Smooth muscle cell (in vitro differentiated cells): Measurements from ENCODE around the gene LGSN. TPM values are rescaled to one million over a fixed set of nuclear protein-coding genes. Genes with fewer than 3 reads are reported as not detected.

ENCODE experiments used
- DNase-seq: peaks from one replicate; lab custom pipeline; 2025; ENCODE audit not compliant: unreplicated experiment; lab: John Stamatoyannopoulos, UW
- H2AFZ ChIP-seq: fragments of 200-600 bp; sonication (generic); 2 replicates; pipeline ENCODE4 v1.6.0; 2016; ENCODE audit warnings: antibody characterized with exemption, low read depth, mild to moderate bottlenecking
- H3F3A ChIP-seq: fragments of 200-600 bp; sonication (generic); 2 replicates; pipeline ENCODE4 v1.6.0; 2017; ENCODE audit warnings: antibody characterized with exemption, low read depth
- H3K27ac ChIP-seq: fragments of 200-600 bp; sonication (generic); 2 replicates; pipeline ENCODE4 v1.5.1; 2016; ENCODE audit warnings: low read depth, mild to moderate bottlenecking
- H3K27me3 ChIP-seq: fragments of 200-600 bp; sonication (generic); 2 replicates; pipeline ENCODE4 v1.6.1; 2016; ENCODE audit warnings: low read depth, mild to moderate bottlenecking
- H3K36me3 ChIP-seq: fragments of 200-600 bp; sonication (generic); 2 replicates; pipeline ENCODE4 v1.5.1; 2016; ENCODE audit warnings: low read depth
- H3K4me1 ChIP-seq: fragments of 200-600 bp; sonication (generic); 2 replicates; pipeline ENCODE4 v1.5.1; 2016; ENCODE audit warnings: low read depth
- H3K4me2 ChIP-seq: fragments of 200-600 bp; sonication (generic); 2 replicates; pipeline ENCODE4 v1.6.0; 2016; ENCODE audit warnings: mild to moderate bottlenecking
- H3K4me3 ChIP-seq: fragments of 200-600 bp; sonication (generic); 2 replicates; pipeline ENCODE4 v1.5.1; 2016; ENCODE audit warnings: mild to moderate bottlenecking
- H3K79me2 ChIP-seq: fragments of 200-600 bp; sonication (generic); 2 replicates; pipeline ENCODE4 v1.6.0; 2016; ENCODE audit warnings: low read depth, mild to moderate bottlenecking
- H3K9ac ChIP-seq: fragments of 200-600 bp; sonication (generic); 2 replicates; pipeline ENCODE4 v1.6.0; 2016; ENCODE audit warnings: low read depth
- H3K9me3 ChIP-seq: fragments of 200-600 bp; sonication (generic); replicated peaks from 2 replicates; pipeline ENCODE4 v1.5.1; 2016; ENCODE audit warnings: low read depth
- H4K20me1 ChIP-seq: fragments of 200-600 bp; sonication (generic); 2 replicates; pipeline ENCODE4 v1.6.0; 2016; ENCODE audit warnings: low read depth
- CTCF ChIP-seq: fragments of 200-600 bp; sonication (generic); IDR thresholded peaks from 2 replicates; pipeline ENCODE4 v1.5.1; 2017; ENCODE audit warnings: borderline replicate concordance, mild to moderate bottlenecking, antibody characterized with exemption; ENCODE audit not compliant: insufficient read depth, poor library complexity, severe bottlenecking
- WGBS: methylation state at CpG from one replicate; pipeline ENCODE4 v1.1.7; 2016; ENCODE audit warnings: low lambda C conversion rate; 5-methylcytosine and 5-hydroxymethylcytosine counted together
- polyA plus RNA-seq: library from polyadenylated mRNA; unstranded; fragments of >200 nt; fragmentation: Nextera tagmentation; extraction: Ambion mirVana; gene quantifications from 2 replicates; pipeline ENCODE4 v1.2.1, GENCODE V29; 2016
- total RNA-seq: library from RNA; depleted of rRNA; stranded (reverse); fragments of >200 nt; gene quantifications from 2 replicates; pipeline ENCODE4 v1.2.3, GENCODE V29; 2014

LGSN gene
- total and polyA plus RNA-seq, 2 experiments from 2014 or later, result not detected

DNA sequence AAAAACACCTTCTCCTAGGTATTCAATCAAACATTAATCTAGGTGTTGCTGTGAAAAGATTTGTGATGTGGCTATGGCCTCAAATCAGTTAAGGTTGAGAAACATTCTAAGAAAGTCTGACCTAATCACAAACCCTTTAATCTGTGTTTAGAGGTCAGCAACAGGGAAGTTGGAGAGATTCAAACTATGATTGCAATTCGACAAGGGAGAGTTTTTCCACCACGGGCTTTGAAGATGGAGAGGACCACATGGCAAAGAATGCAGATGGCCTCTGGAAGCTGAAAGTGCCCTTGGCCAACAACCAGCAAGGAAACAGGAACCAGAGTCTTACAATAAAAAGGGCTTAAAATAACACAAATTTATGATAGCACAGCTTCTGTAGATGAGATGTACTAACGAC, 29.6 kb upstream of the LGSN start:
- TF ChIP-seq CTCF, result no peak
- H4K20me1 ChIP-seq, result no peaks in the 10 kb centered on the region
- H3K4me2 ChIP-seq, result peak overlapping the region; percentile 42
- peak overlapping the region; percentile 78 for H3K27ac ChIP-seq
- H3K79me2 ChIP-seq, result no peaks in the 10 kb centered on the region
- WGBS, result 12% methylated on average over 3 of the region's 3 CpGs
- no peak overlapping the region for H3K9ac ChIP-seq
- DNase-seq, result no peak
- H3K27me3 ChIP-seq, result no peaks in the 10 kb centered on the region
- H3K36me3 ChIP-seq, result no peaks in the 10 kb centered on the region
- H3K4me3 ChIP-seq, result no peak overlapping the region
- H3F3A ChIP-seq, result peaks cover 4% of the 10 kb centered on the region
- no peaks in the 10 kb centered on the region for H3K9me3 ChIP-seq
- peaks cover 11% of the 10 kb centered on the region for H3K4me1 ChIP-seq
- no peak overlapping the region for H2AFZ ChIP-seq

- Histone ChIP-seq H3K27me3 (no peaks in the 10 kb centered on the region), H3F3A (peaks cover 4% of the 10 kb centered on the region), H2AFZ (peak overlapping the region; percentile 38), H4K20me1 (no peaks in the 10 kb centered on the region), H3K4me1 (peaks cover 11% of the 10 kb centered on the region), H3K27ac (peak overlapping the region; percentile 78), H3K9ac (no peak overlapping the region), H3K4me3 (no peak overlapping the region), H3K79me2 (no peaks in the 10 kb centered on the region), H3K4me2 (peak overlapping the region; percentile 42), H3K9me3 (no peaks in the 10 kb centered on the region), H3K36me3 (no peaks in the 10 kb centered on the region)
- no peak for TF ChIP-seq CTCF
- WGBS, result 32% methylated on average over 3 of the region's 3 CpGs
- DNase-seq, result no peak
Observed at GRCh38 chr6:63348836-63349235, 29.1 kb upstream of the LGSN start.

DNA sequence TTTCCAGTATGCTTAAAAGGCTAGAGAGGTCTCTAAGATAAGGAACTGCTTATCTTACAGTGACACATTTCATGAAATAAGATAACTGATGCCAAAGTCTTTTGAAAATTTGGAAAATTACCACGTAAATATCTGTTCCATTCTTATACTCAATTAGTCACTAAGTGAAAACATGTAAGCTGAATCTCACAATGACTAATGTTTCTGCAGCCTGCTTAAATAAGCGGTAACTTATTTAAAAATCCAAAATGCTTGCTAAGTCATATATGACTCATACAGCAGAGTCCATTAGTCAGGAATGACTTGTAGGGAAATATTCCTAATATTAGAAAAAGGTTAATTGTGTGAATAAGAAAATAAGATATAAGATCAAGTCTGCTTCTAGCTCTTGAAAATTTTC, 27.8 kb upstream of the LGSN start:
- H4K20me1 ChIP-seq, result no peaks in the 10 kb centered on the region
- peaks cover 11% of the 10 kb centered on the region for H3K4me1 ChIP-seq
- no peak overlapping the region for H3K9ac ChIP-seq
- H3K27me3 ChIP-seq, result no peaks in the 10 kb centered on the region
- no peaks in the 10 kb centered on the region for H3K79me2 ChIP-seq
- no peak overlapping the region for H3K4me3 ChIP-seq
- TF ChIP-seq CTCF, result no peak
- peak overlapping the region; percentile 61 for H3K4me2 ChIP-seq
- WGBS, result 1% methylated on average over 2 of the region's 2 CpGs
- no peaks in the 10 kb centered on the region for H3K9me3 ChIP-seq
- DNase-seq, result no peak
- H3K36me3 ChIP-seq, result no peaks in the 10 kb centered on the region
- peaks cover 4% of the 10 kb centered on the region for H3F3A ChIP-seq
- peak overlapping the region; percentile 78 for H3K27ac ChIP-seq
- H2AFZ ChIP-seq, result no peak overlapping the region

DNA sequence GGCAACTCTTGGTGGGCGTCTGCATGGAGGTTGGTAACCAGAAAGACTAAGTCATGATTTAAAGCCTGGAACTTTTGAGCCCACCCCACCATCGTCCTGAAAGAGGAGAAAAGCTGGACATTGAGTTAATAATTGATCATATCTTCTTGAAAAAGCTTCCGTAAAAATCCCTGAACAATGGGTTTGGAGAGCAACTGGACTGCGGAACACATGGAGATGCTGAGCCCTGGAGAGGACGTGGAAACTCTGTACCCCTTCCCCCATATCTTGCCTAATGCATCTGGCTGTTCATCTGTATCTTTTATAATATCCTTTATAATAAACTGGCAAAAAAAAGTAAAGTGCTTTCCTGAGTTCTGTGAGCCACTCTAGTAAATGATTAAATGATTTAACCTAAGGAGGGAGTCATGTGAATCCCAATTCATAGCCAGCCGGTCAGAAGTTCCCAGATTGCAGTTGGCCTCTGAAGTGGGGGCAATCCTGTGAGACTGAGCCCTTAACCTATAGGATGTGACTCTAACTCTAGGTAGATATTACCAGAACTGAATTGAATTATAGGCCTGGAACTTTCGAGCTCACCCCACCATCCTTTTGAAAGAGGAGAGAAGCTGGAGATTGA, 26.5 kb upstream of the LGSN start:
- H3F3A ChIP-seq, result peaks cover 4% of the 10 kb centered on the region
- no peaks in the 10 kb centered on the region for H3K36me3 ChIP-seq
- no peak for TF ChIP-seq CTCF
- H3K4me2 ChIP-seq, result no peak overlapping the region
- H3K27ac ChIP-seq, result no peak overlapping the region
- no peak overlapping the region for H2AFZ ChIP-seq
- no peaks in the 10 kb centered on the region for H3K9me3 ChIP-seq
- H3K9ac ChIP-seq, result no peak overlapping the region
- H4K20me1 ChIP-seq, result no peaks in the 10 kb centered on the region
- H3K79me2 ChIP-seq, result no peaks in the 10 kb centered on the region
- no peak overlapping the region for H3K4me3 ChIP-seq
- DNase-seq, result no peak
- H3K4me1 ChIP-seq, result peaks cover 11% of the 10 kb centered on the region
- 97% methylated on average over 7 of the region's 7 CpGs for WGBS
- H3K27me3 ChIP-seq, result no peaks in the 10 kb centered on the region
